DND-41 (cell line): Measurements from ENCODE around the gene FAM222A.

Source experiments
- ATAC-seq: fragments of 200-7000 bp; cut with Tn5 transposase; 3 replicates; pipeline ENCODE4 v1.9.1; 2021; ENCODE audit warnings: low read depth; ENCODE audit not compliant: insufficient read depth
- DNase-seq: peaks from one replicate; pipeline ENCODE4 v3.0.0-alpha.2; 2020
- H2AFZ ChIP-seq: 2 replicates; pipeline ENCODE4 v1.6.0; 2012; ENCODE audit warnings: low read depth, low read length
- H3K27ac ChIP-seq: 2 replicates; pipeline ENCODE4 v1.5.1; 2012; ENCODE audit warnings: low read length, inconsistent platforms
- H3K27me3 ChIP-seq: fragments of 200-600 bp; sonication (generic); 2 replicates; pipeline ENCODE4 v1.6.0; 2012; ENCODE audit warnings: low read length, mild to moderate bottlenecking, inconsistent platforms; ENCODE audit not compliant: insufficient read depth, poor library complexity
- H3K36me3 ChIP-seq: 2 replicates; pipeline ENCODE4 v1.5.1; 2012; ENCODE audit warnings: low read length, inconsistent platforms; ENCODE audit not compliant: insufficient read depth
- H3K4me1 ChIP-seq: 2 replicates; pipeline ENCODE4 v1.5.1; 2012; ENCODE audit warnings: mild to moderate bottlenecking, low read length; ENCODE audit not compliant: insufficient read depth
- H3K4me2 ChIP-seq: 2 replicates; pipeline ENCODE4 v1.6.0; 2012; ENCODE audit warnings: mild to moderate bottlenecking, moderate library complexity, low read length, inconsistent platforms; ENCODE audit not compliant: insufficient read depth
- H3K4me3 ChIP-seq, 2 experiments: fragments of 200-600 bp in 1 of 2; shearing (Covaris generic) in 1 of 2; 2 replicates each; pipeline ENCODE4 v1.5.1; 2012 to 2016; ENCODE audit warnings: inconsistent platforms in 2 of 2, low read length in 2 of 2, mild to moderate bottlenecking in 2 of 2, low read depth in 1 of 2, moderate library complexity in 1 of 2
- H3K79me2 ChIP-seq: 2 replicates; pipeline ENCODE4 v1.6.0; 2012; ENCODE audit warnings: low read length, inconsistent platforms; ENCODE audit not compliant: insufficient read depth
- H3K9ac ChIP-seq: 2 replicates; pipeline ENCODE4 v1.6.0; 2012; ENCODE audit warnings: low read depth, mild to moderate bottlenecking, inconsistent platforms, low read length, moderate library complexity
- H3K9me3 ChIP-seq: 2 replicates; pipeline ENCODE4 v1.5.1; 2012; ENCODE audit warnings: low read length, moderate library complexity, mild to moderate bottlenecking, inconsistent platforms; ENCODE audit not compliant: insufficient read depth, severe bottlenecking
- H4K20me1 ChIP-seq: 2 replicates; pipeline ENCODE4 v1.6.0; 2012; ENCODE audit warnings: low read length; ENCODE audit not compliant: insufficient read depth
- CTCF ChIP-seq: IDR thresholded peaks from 2 replicates; pipeline ENCODE4 v1.5.1; 2012; ENCODE audit warnings: borderline replicate concordance, low read length, moderate library complexity, mild to moderate bottlenecking; ENCODE audit not compliant: poor library complexity, severe bottlenecking; ENCODE audit errors: extremely low read depth
- EZH2 ChIP-seq: IDR thresholded peaks from 3 replicates; pipeline ENCODE4 v1.6.1; 2012; ENCODE audit warnings: borderline replicate concordance, low read depth, mild to moderate bottlenecking, moderate library complexity, low read length, inconsistent platforms; ENCODE audit not compliant: severe bottlenecking

FAM222A gene

GRCh38 chr12:109713187-109714070 lies at the start of gene FAM222A:
TSS of gene FAM222A (plus strand) at chr12:109713825. CDS start at chr12:109744147, 30,322 bp downstream.
- DNase-seq (peak; percentile 97), ATAC-seq (peak; percentile 96)
- Histone ChIP-seq H2AFZ (no peak within 1 kb of the TSS), H3K27me3 (peaks cover 11% of the 10 kb centered on the region), H3K4me2 (peak within 1 kb of the TSS; percentile 88), H3K9ac (peak within 1 kb of the TSS; percentile 44; the same call in 1 of the 2 replicates), H3K4me3 (peak within 1 kb of the TSS; percentile 27 to 60; a peak in 3 of 4 replicates), H4K20me1 (peaks cover 33% of the 10 kb centered on the region), H3K27ac (no peak within 1 kb of the TSS), H3K9me3 (no peaks in the 10 kb centered on the region), H3K4me1 (peaks cover 12% of the 10 kb centered on the region), H3K79me2 (no peaks in the 10 kb centered on the region), H3K36me3 (no peaks in the 10 kb centered on the region)
- TF ChIP-seq CTCF = no peak
- no peak for TF ChIP-seq EZH2

GRCh38 chr12:109664402-109664801 lies 49.2 kb upstream of the FAM222A start:
- H3K79me2 ChIP-seq = no peaks in the 10 kb centered on the region
- no peaks in the 10 kb centered on the region for H4K20me1 ChIP-seq
- H3K4me2 ChIP-seq = no peak overlapping the region
- H3K9me3 ChIP-seq = peaks cover 4% of the 10 kb centered on the region
- H3K27me3 ChIP-seq = no peaks in the 10 kb centered on the region
- H3K27ac ChIP-seq = no peak overlapping the region
- H3K9ac ChIP-seq = no peak overlapping the region
- TF ChIP-seq CTCF = no peak
- no peak for TF ChIP-seq EZH2
- no peak overlapping the region for H2AFZ ChIP-seq
- DNase-seq (no peak), ATAC-seq (no peak)
- no peaks in the 10 kb centered on the region for H3K4me1 ChIP-seq
- no peak overlapping the region for H3K4me3 ChIP-seq
- H3K36me3 ChIP-seq = no peaks in the 10 kb centered on the region

- Histone ChIP-seq H3K27ac (no peak overlapping the region), H3K36me3 (no peaks in the 10 kb centered on the region), H3K9me3 (peaks cover 4% of the 10 kb centered on the region), H3K4me3 (no peak overlapping the region), H2AFZ (no peak overlapping the region), H4K20me1 (no peaks in the 10 kb centered on the region), H3K4me1 (no peaks in the 10 kb centered on the region), H3K79me2 (no peaks in the 10 kb centered on the region), H3K27me3 (no peaks in the 10 kb centered on the region), H3K4me2 (no peak overlapping the region), H3K9ac (no peak overlapping the region)
- TF ChIP-seq EZH2 = no peak
- no peak for TF ChIP-seq CTCF
- no peak for ATAC-seq
- DNase-seq = no peak
These were observed 47.6 kb upstream of the FAM222A start for GRCh38 chr12:109666068-109666467.
